ENCODE results near the gene ZRSR2.

The ZRSR2 gene

GRCh38 chrX:15838017-15838416 lies 47.7 kb downstream of the ZRSR2 start:
- Histone ChIP-seq H3K27me3 (ENCODE audit: insufficient read depth, insufficient read length) (no peaks in the 10 kb centered on the region), H3K9me3 (ENCODE audit: insufficient read depth, low read length) (no peaks in the 10 kb centered on the region), H3K9ac (ENCODE audit: insufficient read length, low read depth) (no peak overlapping the region), H3K4me1 (ENCODE audit: insufficient read depth, insufficient read length) (no peaks in the 10 kb centered on the region), H3K36me3 (ENCODE audit: insufficient read depth, insufficient read length, low read length) (peaks cover 22% of the 10 kb centered on the region), H3K4me3 (ENCODE audit: insufficient read length, low read depth) (no peak overlapping the region)
- DNase-seq (ENCODE audit: low read depth, low spot score): no peak
- no peak for TF ChIP-seq SUZ12 (IDR thresholded peaks at IDR 0.05; ENCODE audit: extremely low read depth, insufficient read depth, insufficient read length)
- no peak for TF ChIP-seq YY1 (IDR thresholded peaks at IDR 0.05; ENCODE audit: insufficient read depth, insufficient read length)
- no peak for TF ChIP-seq ZNF274 (IDR thresholded peaks at IDR 0.05; ENCODE audit: low read depth, low read length)

- TF ChIP-seq ZNF274 (IDR thresholded peaks at IDR 0.05; ENCODE audit: low read depth, low read length) (no peak), YY1 (IDR thresholded peaks at IDR 0.05; ENCODE audit: insufficient read depth, insufficient read length) (no peak), SUZ12 (IDR thresholded peaks at IDR 0.05; ENCODE audit: extremely low read depth, insufficient read depth, insufficient read length) (no peak)
- Histone ChIP-seq H3K27me3 (ENCODE audit: insufficient read depth, insufficient read length) (no peaks in the 10 kb centered on the region), H3K36me3 (ENCODE audit: insufficient read depth, insufficient read length, low read length) (peaks cover 48% of the 10 kb centered on the region), H3K4me3 (ENCODE audit: insufficient read length, low read depth) (no peak overlapping the region), H3K4me1 (ENCODE audit: insufficient read depth, insufficient read length) (no peaks in the 10 kb centered on the region), H3K9ac (ENCODE audit: insufficient read length, low read depth) (no peak overlapping the region), H3K9me3 (ENCODE audit: insufficient read depth, low read length) (no peaks in the 10 kb centered on the region)
- DNase-seq (ENCODE audit: low read depth, low spot score): no peak
Measured at GRCh38 chrX:15841853-15842516, 51.7 kb downstream of the ZRSR2 start.

DNA sequence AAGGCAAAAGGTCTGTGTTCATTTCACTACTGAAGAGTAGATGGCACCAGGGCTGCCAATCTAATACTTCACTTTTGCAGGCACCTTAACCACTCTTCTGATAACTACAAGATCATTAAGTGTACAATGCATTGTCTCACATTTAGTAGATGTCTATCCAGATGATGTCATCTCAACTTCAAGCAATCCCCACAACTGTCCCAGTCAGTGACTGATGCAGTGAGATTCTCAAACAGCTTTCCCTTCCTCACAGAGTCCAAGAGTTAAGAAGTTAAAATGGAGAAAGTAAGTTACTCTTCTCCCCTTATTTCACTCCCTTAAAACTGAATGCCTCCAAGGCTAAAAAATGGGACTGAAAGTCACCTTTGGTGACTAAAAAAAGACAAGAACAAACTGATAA lies 53.7 kb downstream of the ZRSR2 start:
- Histone ChIP-seq H3K36me3 (ENCODE audit: insufficient read depth, insufficient read length, low read length) (peaks cover 66% of the 10 kb centered on the region), H3K9me3 (ENCODE audit: insufficient read depth, low read length) (no peaks in the 10 kb centered on the region), H3K4me3 (ENCODE audit: insufficient read length, low read depth) (no peak overlapping the region), H3K4me1 (ENCODE audit: insufficient read depth, insufficient read length) (no peaks in the 10 kb centered on the region), H3K27me3 (ENCODE audit: insufficient read depth, insufficient read length) (no peaks in the 10 kb centered on the region), H3K9ac (ENCODE audit: insufficient read length, low read depth) (no peak overlapping the region)
- TF ChIP-seq YY1 (IDR thresholded peaks at IDR 0.05; ENCODE audit: insufficient read depth, insufficient read length): no peak
- TF ChIP-seq ZNF274 (IDR thresholded peaks at IDR 0.05; ENCODE audit: low read depth, low read length): no peak
- no peak for TF ChIP-seq SUZ12 (IDR thresholded peaks at IDR 0.05; ENCODE audit: extremely low read depth, insufficient read depth, insufficient read length)
- DNase-seq (ENCODE audit: low read depth, low spot score): no peak

- no peaks in the 10 kb centered on the region for H3K27me3 ChIP-seq (ENCODE audit: insufficient read depth, insufficient read length)
- H3K4me3 ChIP-seq (ENCODE audit: insufficient read length, low read depth): no peak overlapping the region
- no peak for DNase-seq (ENCODE audit: low read depth, low spot score)
- peaks cover 79% of the 10 kb centered on the region for H3K36me3 ChIP-seq (ENCODE audit: insufficient read depth, insufficient read length, low read length)
- TF ChIP-seq YY1 (IDR thresholded peaks at IDR 0.05; ENCODE audit: insufficient read depth, insufficient read length) (no peak), ZNF274 (IDR thresholded peaks at IDR 0.05; ENCODE audit: low read depth, low read length) (no peak), SUZ12 (IDR thresholded peaks at IDR 0.05; ENCODE audit: extremely low read depth, insufficient read depth, insufficient read length) (no peak)
- H3K9me3 ChIP-seq (ENCODE audit: insufficient read depth, low read length): no peaks in the 10 kb centered on the region
- no peaks in the 10 kb centered on the region for H3K4me1 ChIP-seq (ENCODE audit: insufficient read depth, insufficient read length)
- H3K9ac ChIP-seq (ENCODE audit: insufficient read length, low read depth): no peak overlapping the region
Measured at GRCh38 chrX:15848576-15848975, 58.3 kb downstream of the ZRSR2 start.

DNA sequence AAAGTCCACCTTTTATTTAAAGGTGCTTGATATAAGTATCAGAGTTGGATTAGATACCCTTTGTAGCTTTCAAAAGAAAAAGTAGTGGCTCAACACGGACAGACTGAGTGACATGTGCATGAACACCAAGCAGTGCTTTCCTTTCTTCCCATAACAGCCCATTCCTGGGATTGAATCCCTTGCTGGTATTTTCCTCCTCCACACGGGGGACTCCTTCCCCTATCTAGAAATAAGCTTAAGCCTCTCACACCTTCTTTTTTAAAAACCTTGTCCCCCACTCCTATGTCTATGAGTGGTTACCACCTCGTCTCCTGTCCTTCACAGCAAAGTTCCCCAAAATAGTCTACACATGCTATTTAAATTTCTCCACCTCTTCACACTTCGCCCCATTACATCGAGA lies 59.3 kb downstream of the ZRSR2 start:
- Histone ChIP-seq H3K9ac (ENCODE audit: insufficient read length, low read depth) (no peak overlapping the region), H3K4me3 (ENCODE audit: insufficient read length, low read depth) (no peak overlapping the region), H3K9me3 (ENCODE audit: insufficient read depth, low read length) (no peaks in the 10 kb centered on the region), H3K36me3 (ENCODE audit: insufficient read depth, insufficient read length, low read length) (peaks cover 71% of the 10 kb centered on the region), H3K27me3 (ENCODE audit: insufficient read depth, insufficient read length) (no peaks in the 10 kb centered on the region), H3K4me1 (ENCODE audit: insufficient read depth, insufficient read length) (no peaks in the 10 kb centered on the region)
- TF ChIP-seq YY1 (IDR thresholded peaks at IDR 0.05; ENCODE audit: insufficient read depth, insufficient read length): no peak
- no peak for TF ChIP-seq ZNF274 (IDR thresholded peaks at IDR 0.05; ENCODE audit: low read depth, low read length)
- no peak for TF ChIP-seq SUZ12 (IDR thresholded peaks at IDR 0.05; ENCODE audit: extremely low read depth, insufficient read depth, insufficient read length)
- DNase-seq (ENCODE audit: low read depth, low spot score): no peak

DNA sequence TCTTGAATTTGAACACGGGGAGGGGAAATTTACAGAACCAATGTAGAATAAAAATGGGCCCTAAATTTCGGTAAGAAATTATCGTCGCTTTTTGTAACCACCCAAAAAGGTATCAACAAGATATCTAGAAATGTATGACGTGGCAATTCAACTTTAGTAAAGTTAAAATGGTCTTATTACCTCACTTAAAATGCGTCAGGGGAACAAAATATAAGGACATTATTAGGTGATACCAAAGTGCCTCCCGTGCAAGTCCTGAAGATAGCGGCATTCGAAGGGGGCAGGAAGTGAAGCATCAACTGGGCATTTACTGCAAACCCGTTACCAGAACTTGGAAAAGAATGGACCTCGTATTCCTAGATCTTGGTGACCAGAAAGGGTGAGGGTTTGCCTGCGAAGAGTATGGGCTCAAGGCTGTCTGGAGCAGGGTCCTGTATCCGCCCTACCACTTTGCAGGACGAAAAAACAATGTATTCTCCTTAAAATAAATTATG lies 63.3 kb downstream of the ZRSR2 start:
- Histone ChIP-seq H3K9me3 (ENCODE audit: insufficient read depth, low read length) (no peaks in the 10 kb centered on the region), H3K27me3 (ENCODE audit: insufficient read depth, insufficient read length) (no peaks in the 10 kb centered on the region), H3K9ac (ENCODE audit: insufficient read length, low read depth) (peak overlapping the region; percentile 86), H3K4me1 (ENCODE audit: insufficient read depth, insufficient read length) (no peaks in the 10 kb centered on the region), H3K4me3 (ENCODE audit: insufficient read length, low read depth) (peak overlapping the region; percentile 80), H3K36me3 (ENCODE audit: insufficient read depth, insufficient read length, low read length) (peaks cover 38% of the 10 kb centered on the region)
- DNase-seq (ENCODE audit: low read depth, low spot score): no peak
- TF ChIP-seq ZNF274 (IDR thresholded peaks at IDR 0.05; ENCODE audit: low read depth, low read length): no peak
- TF ChIP-seq YY1 (IDR thresholded peaks at IDR 0.05; ENCODE audit: insufficient read depth, insufficient read length): no peak
- no peak for TF ChIP-seq SUZ12 (IDR thresholded peaks at IDR 0.05; ENCODE audit: extremely low read depth, insufficient read depth, insufficient read length)

GRCh38 chrX:15854080-15854655 lies 63.9 kb downstream of the ZRSR2 start:
- Histone ChIP-seq H3K36me3 (ENCODE audit: insufficient read depth, insufficient read length, low read length) (peaks cover 33% of the 10 kb centered on the region), H3K4me1 (ENCODE audit: insufficient read depth, insufficient read length) (no peaks in the 10 kb centered on the region), H3K27me3 (ENCODE audit: insufficient read depth, insufficient read length) (no peaks in the 10 kb centered on the region), H3K4me3 (ENCODE audit: insufficient read length, low read depth) (peak overlapping the region; percentile 80), H3K9me3 (ENCODE audit: insufficient read depth, low read length) (no peaks in the 10 kb centered on the region), H3K9ac (ENCODE audit: insufficient read length, low read depth) (peak overlapping the region; percentile 86)
- peak; percentile 15 for DNase-seq (ENCODE audit: low read depth, low spot score)
- TF ChIP-seq SUZ12 (IDR thresholded peaks at IDR 0.05; ENCODE audit: extremely low read depth, insufficient read depth, insufficient read length) (no peak), YY1 (IDR thresholded peaks at IDR 0.05; ENCODE audit: insufficient read depth, insufficient read length) (no peak), ZNF274 (IDR thresholded peaks at IDR 0.05; ENCODE audit: low read depth, low read length) (no peak)
